MCF 10A (cell line): Measurements from ENCODE around the gene TEX52. TPM values are rescaled to one million over a fixed set of nuclear protein-coding genes. Genes with fewer than 3 reads are reported as not detected.

Experiments
- BruUV-seq: library from RNA; stranded (reverse); fragments of 400-500 nt; replicated peaks from 2 replicates; lab custom pipeline; 2021; lab: Mats Ljungman, UMichigan
- CTCF ChIA-PET: fragments of 300-600 bp; sonication (Branson Sonifier 250); formaldehyde crosslinking; extraction: SDS; loops from one replicate; lab custom pipeline; 2021; ENCODE audit warnings: antibody characterized with exemption, inconsistent platforms; lab: Yijun Ruan, JAX
- POLR2A ChIA-PET: fragments of 300-600, 350-650 bp; sonication (Branson Sonifier 250); formaldehyde crosslinking; extraction: SDS; loops from one replicate; lab custom pipeline; 2020; ENCODE audit warnings: antibody characterized with exemption, inconsistent platforms; lab: Yijun Ruan, JAX
- DNase-seq: peaks from one replicate; pipeline ENCODE4 v3.0.0-alpha.2; 2018; ENCODE audit not compliant: unreplicated experiment
- H3K27ac Mint-ChIP-seq: one replicate; pipeline ENCODE4 v1.8.0; 2022; ENCODE audit warnings: mild to moderate bottlenecking, low read depth, mixed read lengths; ENCODE audit not compliant: unreplicated experiment
- H3K27me3 Mint-ChIP-seq: one replicate; pipeline ENCODE4 v1.8.0; 2022; ENCODE audit warnings: mixed read lengths; ENCODE audit not compliant: insufficient read depth, unreplicated experiment
- H3K36me3 Mint-ChIP-seq: one replicate; pipeline ENCODE4 v1.8.0; 2022; ENCODE audit warnings: mild to moderate bottlenecking, moderate library complexity, mixed read lengths; ENCODE audit not compliant: insufficient read depth, unreplicated experiment
- H3K4me1 Mint-ChIP-seq: one replicate; pipeline ENCODE4 v1.8.0; 2022; ENCODE audit warnings: mixed read lengths; ENCODE audit not compliant: insufficient read depth, unreplicated experiment
- H3K4me3 Mint-ChIP-seq: one replicate; pipeline ENCODE4 v1.8.0; 2022; ENCODE audit warnings: mild to moderate bottlenecking, moderate library complexity, mixed read lengths; ENCODE audit not compliant: unreplicated experiment
- H3K9me3 Mint-ChIP-seq: one replicate; pipeline ENCODE4 v1.8.0; 2022; ENCODE audit warnings: mixed read lengths; ENCODE audit not compliant: unreplicated experiment
- CTCF ChIP-seq: fragments of 200-600 bp; IDR thresholded peaks from one replicate; pipeline ENCODE4 v1.8.0; 2022; ENCODE audit warnings: antibody characterized with exemption, mild to moderate bottlenecking; ENCODE audit not compliant: unreplicated experiment
- intact Hi-C: fragments of 100-400 bp; cut with micrococcal nuclease; formaldehyde crosslinking; loops from 2 replicates; pipeline ENCODE4 v1.14.1; 2022
- total RNA-seq: library from RNA; stranded (reverse); gene quantifications from 2 replicates; pipeline ENCODE4 v1.2.3, GENCODE V29; 2022

The TEX52 gene
- total RNA-seq, 1 experiment from 2014 or later, result not detected

DNA sequence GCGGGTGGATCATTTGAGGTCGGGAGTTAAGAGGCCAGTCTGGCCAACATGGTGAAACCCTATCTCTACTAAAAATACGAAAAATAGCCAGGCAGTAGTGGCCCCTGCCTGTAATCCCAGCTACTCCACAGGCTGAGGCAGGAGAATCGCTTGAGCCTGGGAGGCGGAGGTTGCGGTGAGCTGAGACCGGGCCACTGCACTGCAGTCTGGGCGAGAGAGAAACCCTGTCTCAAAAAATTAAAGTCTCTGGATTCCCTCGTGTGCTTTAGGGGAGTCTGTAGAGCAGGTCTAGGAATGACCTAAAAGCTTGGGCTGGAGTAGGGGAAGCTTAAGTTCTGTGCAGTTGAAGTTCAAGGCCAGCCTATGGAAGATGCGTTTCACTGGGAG, 33.2 kb upstream of the TEX52 start:
- no TSS peak for BruUV-seq
- Mint-ChIP-seq H3K4me1 (peaks cover 16% of the 10 kb centered on the region), H3K36me3 (peaks cover 36% of the 10 kb centered on the region), H3K9me3 (no peaks in the 10 kb centered on the region), H3K27ac (peak overlapping the region; percentile 94), H3K4me3 (peak overlapping the region; percentile 86), H3K27me3 (no peaks in the 10 kb centered on the region)
- intact Hi-C loops, result no loop called here
- ChIA-PET POLR2A (interaction anchor here (0.6 to 3.5 kb wide), 7 partner anchors 10 to 71 kb away, joined by 3 to 29 read pairs (median 5); partner anchors contain the start of genes FOXM1 and RHNO1), CTCF (interaction anchor here (0.6 to 1.0 kb wide), 5 partner anchors 14 to 980 kb away, joined by 3 to 4 read pairs (median 3); no protein-coding TSS in a partner anchor)
- no peak for DNase-seq
- no peak for TF ChIP-seq CTCF

DNA sequence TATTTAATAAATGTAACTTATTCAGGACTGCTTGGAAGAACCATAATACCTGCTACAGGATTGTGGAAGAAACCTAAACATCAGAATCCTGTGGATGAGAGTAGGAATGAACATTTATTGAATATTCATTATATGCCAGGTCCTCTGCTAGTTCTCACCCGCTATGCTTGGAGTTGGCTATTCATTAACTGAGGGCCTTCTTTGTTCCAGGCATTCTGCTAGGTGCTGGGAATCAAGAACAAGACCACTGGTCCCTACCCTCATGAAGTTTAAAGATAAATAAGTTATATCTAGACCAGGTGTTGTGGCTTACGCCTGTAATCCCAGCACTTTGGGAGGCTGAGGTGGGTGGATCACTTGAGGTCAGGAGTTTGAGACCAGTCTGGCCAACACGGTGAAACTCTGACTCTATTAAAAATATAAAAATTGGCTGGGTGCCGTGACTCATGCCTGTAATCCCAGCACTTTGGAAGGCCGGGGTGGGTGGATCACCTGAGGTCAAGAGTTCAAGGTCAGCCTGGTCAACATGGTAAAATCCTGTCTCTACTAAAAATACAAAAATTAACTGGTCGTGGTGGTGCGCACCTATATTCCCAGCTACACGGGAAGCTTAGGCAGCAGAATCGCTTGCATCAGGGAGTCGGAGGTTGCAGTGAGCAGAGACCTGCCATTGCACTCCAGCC, 30.1 kb upstream of the TEX52 start:
- H3K9me3 Mint-ChIP-seq, result no peaks in the 10 kb centered on the region
- CTCF ChIA-PET, result interaction anchor here (1.0 to 2.0 kb wide), 3 partner anchors 8 to 155 kb away, joined by 3 to 6 read pairs (median 3); no protein-coding TSS in a partner anchor
- intact Hi-C loops, result no loop called here

DNA sequence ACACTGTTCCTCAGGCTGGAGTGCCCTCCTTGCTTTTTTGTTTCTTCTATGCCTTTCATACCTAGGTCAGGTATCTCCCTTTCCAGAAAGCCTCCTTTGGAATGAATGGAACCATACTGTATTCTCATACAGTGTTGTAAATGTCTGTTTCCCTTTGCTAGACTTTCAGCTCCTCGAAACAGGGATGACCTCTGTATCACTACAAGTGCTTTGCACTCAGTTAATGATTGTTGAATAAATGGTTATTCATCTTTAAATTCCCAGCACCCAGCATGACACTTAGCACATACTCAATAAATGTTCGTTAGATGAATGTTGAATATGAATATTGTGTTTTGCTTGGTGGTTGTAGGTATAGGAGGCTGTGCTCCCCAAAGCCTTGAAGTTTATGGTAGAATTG, 28.0 kb upstream of the TEX52 start:
- peaks cover 11% of the 10 kb centered on the region for H3K4me1 Mint-ChIP-seq
- no peak overlapping the region for H3K4me3 Mint-ChIP-seq
- H3K36me3 Mint-ChIP-seq, result peaks cover 40% of the 10 kb centered on the region
- no TSS peak for BruUV-seq
- DNase-seq, result no peak
- TF ChIP-seq CTCF, result no peak
- intact Hi-C loops, result loop anchor here (1.0 to 2.0 kb wide), 3 partner anchors 8 to 150 kb away; partner anchors contain the start of genes FOXM1 and RHNO1
- H3K27ac Mint-ChIP-seq, result no peak overlapping the region
- POLR2A ChIA-PET, result no interaction called here
- no peaks in the 10 kb centered on the region for H3K9me3 Mint-ChIP-seq
- CTCF ChIA-PET, result interaction anchor here (0.6 to 1.7 kb wide), 14 partner anchors 10 to 189 kb away, joined by 3 to 9 read pairs (median 4); no protein-coding TSS in a partner anchor
- H3K27me3 Mint-ChIP-seq, result no peaks in the 10 kb centered on the region

More for the DNA sequence above, 30.1 kb upstream of the TEX52 start:
- no peaks in the 10 kb centered on the region for H3K27me3 Mint-ChIP-seq
- no peak overlapping the region for H3K4me3 Mint-ChIP-seq
- no peak for DNase-seq
- POLR2A ChIA-PET, result interaction anchor here (0.6 to 1.3 kb wide), 4 partner anchors 8 to 56 kb away, joined by 3 to 4 read pairs (median 3); partner anchors contain the start of genes FOXM1 and RHNO1
- BruUV-seq, result no TSS peak
- peaks cover 35% of the 10 kb centered on the region for H3K36me3 Mint-ChIP-seq
- no peak for TF ChIP-seq CTCF
- peaks cover 17% of the 10 kb centered on the region for H3K4me1 Mint-ChIP-seq
- H3K27ac Mint-ChIP-seq, result no peak overlapping the region

DNA sequence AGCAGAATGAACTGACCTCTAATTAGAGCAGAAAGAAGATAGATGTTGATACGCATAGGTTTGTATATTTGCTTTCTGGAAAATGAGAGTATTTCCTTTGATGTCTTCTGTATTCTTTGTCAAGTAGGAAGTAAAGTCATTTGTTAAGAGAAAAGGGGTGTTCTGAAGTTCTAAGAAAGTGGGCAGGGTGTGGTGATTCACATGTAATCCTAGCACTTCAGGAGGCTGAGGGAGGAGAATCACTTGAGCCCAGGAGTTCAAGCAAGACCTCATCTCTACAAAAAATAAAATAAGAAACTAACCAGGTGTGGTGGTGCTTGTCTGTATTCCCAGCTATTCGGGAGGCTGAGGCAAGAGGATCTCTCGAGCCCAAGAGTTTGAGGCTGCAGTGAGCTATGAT, 23.0 kb upstream of the TEX52 start:
- no TSS peak for BruUV-seq
- H3K36me3 Mint-ChIP-seq, result peaks cover 30% of the 10 kb centered on the region
- ChIA-PET POLR2A (interaction anchor here (1.9 kb wide), 1 partner anchor 10 kb away, joined by 20 read pairs; the partner anchor contains the start of gene TULP3), CTCF (interaction anchor here (0.7 to 1.7 kb wide), 4 partner anchors 139 to 577 kb away, joined by 3 to 5 read pairs (median 3); no protein-coding TSS in a partner anchor)
- peaks cover 28% of the 10 kb centered on the region for H3K4me1 Mint-ChIP-seq
- H3K4me3 Mint-ChIP-seq, result no peak overlapping the region
- H3K27ac Mint-ChIP-seq, result no peak overlapping the region
- TF ChIP-seq CTCF, result no peak
- intact Hi-C loops, result no loop called here
- no peaks in the 10 kb centered on the region for H3K27me3 Mint-ChIP-seq
- H3K9me3 Mint-ChIP-seq, result no peaks in the 10 kb centered on the region
- no peak for DNase-seq
